GM12878 (cell line): ENCODE measurements around the gene FIG4. TPM values are rescaled to one million over a fixed set of nuclear protein-coding genes. Genes with fewer than 3 reads are reported as not detected.

Source experiments
- ATAC-seq: fragments of 200-7000 bp; cut with Tn5 transposase; 3 replicates; pipeline ENCODE4 v1.9.1; 2020; ENCODE audit warnings: mild to moderate bottlenecking, moderate library complexity
- BruUV-seq: library from RNA; stranded (reverse); fragments of 400-500 nt; replicated peaks from 2 replicates; lab custom pipeline; 2021; lab: Mats Ljungman, UMichigan
- CTCF ChIA-PET: fragments of 300-600 bp; sonication (Branson Sonifier 250); formaldehyde crosslinking; extraction: SDS; loops from one replicate; lab custom pipeline; 2021; ENCODE audit warnings: inconsistent platforms; lab: Yijun Ruan, JAX
- POLR2A ChIA-PET: fragments of 350-600 bp; formaldehyde crosslinking; extraction: SDS; loops from one replicate; lab custom pipeline; 2021; ENCODE audit warnings: inconsistent platforms; lab: Charles Lee
- RAD21 ChIA-PET: fragments of 300-600 bp; sonication (Branson Sonifier 250); formaldehyde crosslinking; loops from one replicate; lab custom pipeline; 2023; ENCODE audit warnings: antibody characterized with exemption; ENCODE audit not compliant: unreplicated experiment; lab: Charles Lee
- SMC1A ChIA-PET: fragments of 300-600 bp; sonication (Branson Sonifier 250); formaldehyde crosslinking; loops from one replicate; lab custom pipeline; 2023; ENCODE audit not compliant: unreplicated experiment, uncharacterized antibody; lab: Charles Lee
- DNase-seq: peaks from one replicate; pipeline ENCODE4 v3.0.0-alpha.2; 2011; ENCODE audit warnings: low read depth, low spot score
- FAIRE-seq: peaks from 3 replicates; lab custom pipeline; 2011; peaks lifted over from hg19 to GRCh38; lab: Jason Lieb, UNC
- H2AFZ ChIP-seq: 2 replicates; pipeline ENCODE4 v1.6.0; 2011; ENCODE audit warnings: low read depth, low read length, control low read depth; ENCODE audit not compliant: control insufficient read depth
- H3K27ac ChIP-seq: 2 replicates; pipeline ENCODE4 v1.5.1; 2011; ENCODE audit warnings: control low read depth; ENCODE audit not compliant: control insufficient read depth, insufficient read depth
- H3K27me3 ChIP-seq, 2 experiments: replicated peaks in 1 of 2; 2 replicates each; pipeline versions ENCODE4 v1.6.0 to v1.6.1; 2011; ENCODE audit warnings: low read length in 1 of 2; ENCODE audit not compliant: control insufficient read depth in 2 of 2, insufficient read depth in 2 of 2
- H3K36me3 ChIP-seq, 2 experiments: 2 replicates each; pipeline ENCODE4 v1.5.1; 2011; ENCODE audit warnings: low read length in 1 of 2; ENCODE audit not compliant: control insufficient read depth in 2 of 2, insufficient read depth in 2 of 2
- H3K4me1 ChIP-seq: 2 replicates; pipeline ENCODE4 v1.6.1; 2011; ENCODE audit warnings: mild to moderate bottlenecking, low read length, moderate library complexity, mixed read lengths; ENCODE audit not compliant: control insufficient read depth, insufficient read depth
- H3K4me2 ChIP-seq: 2 replicates; pipeline ENCODE4 v1.6.0; 2011; ENCODE audit warnings: control low read depth; ENCODE audit not compliant: control insufficient read depth, insufficient read depth
- H3K4me3 ChIP-seq: fragments of 200-600 bp; sonication (generic); 2 replicates; pipeline ENCODE4 v1.5.1; 2016
- H3K79me2 ChIP-seq: 2 replicates; pipeline ENCODE4 v1.6.0; 2011; ENCODE audit warnings: low read length; ENCODE audit not compliant: control insufficient read depth, insufficient read depth
- H3K9ac ChIP-seq: 2 replicates; pipeline ENCODE4 v1.8.0; 2011; ENCODE audit warnings: low read length, control low read depth, mixed read lengths; ENCODE audit not compliant: control insufficient read depth, insufficient read depth
- H3K9me3 ChIP-seq: replicated peaks from 3 replicates; pipeline ENCODE4 v1.5.1; 2011; ENCODE audit warnings: mild to moderate bottlenecking, low read length; ENCODE audit not compliant: control insufficient read depth, insufficient read depth
- H4K20me1 ChIP-seq: 2 replicates; pipeline ENCODE4 v1.6.0; 2011; ENCODE audit not compliant: control insufficient read depth, insufficient read depth
- ASH2L ChIP-seq: fragments of 300-600, 200-600 bp; sonication (generic); IDR thresholded peaks from 2 replicates; pipeline ENCODE4 v1.6.1; 2017; ENCODE audit warnings: low read depth, mild to moderate bottlenecking, borderline replicate concordance
- BCL3 ChIP-seq: IDR thresholded peaks from 2 replicates; pipeline ENCODE4 v1.6.1; 2011; ENCODE audit warnings: borderline replicate concordance, low read depth, mild to moderate bottlenecking, moderate library complexity, low read length; ENCODE audit not compliant: insufficient read depth, poor library complexity, severe bottlenecking
- BRCA1 ChIP-seq: IDR thresholded peaks from 2 replicates; pipeline ENCODE4 v1.6.1; 2011; ENCODE audit warnings: low read depth, low read length, improper control_type of control experiment
- CBX3 ChIP-seq: fragments of 200-600 bp; sonication (generic); IDR thresholded peaks from 2 replicates; pipeline ENCODE4 v1.6.1; 2016; ENCODE audit warnings: low read depth, borderline replicate concordance
- CBX5 ChIP-seq: sonication (generic); IDR thresholded peaks from 2 replicates; pipeline ENCODE4 v1.6.1; 2016; ENCODE audit warnings: low read depth, moderate library complexity, mild to moderate bottlenecking, inconsistent platforms
- ELK1 ChIP-seq: IDR thresholded peaks from 2 replicates; pipeline ENCODE4 v1.6.1; 2012; ENCODE audit warnings: low read depth, low read length, improper control_type of control experiment
- FOXK2 ChIP-seq: fragments of 450-650 bp; IDR thresholded peaks from 2 replicates; pipeline ENCODE4 v1.6.1; 2017; ENCODE audit warnings: mild to moderate bottlenecking, moderate library complexity
- IKZF2 ChIP-seq, 2 experiments: fragments of 450-650 bp; IDR thresholded peaks; 2 replicates each; pipeline ENCODE4 v1.6.1; 2017; ENCODE audit warnings: mild to moderate bottlenecking in 2 of 2, moderate library complexity in 2 of 2
- MTA3 ChIP-seq: IDR thresholded peaks from 2 replicates; pipeline ENCODE4 v1.6.1; 2012; ENCODE audit warnings: low read length, inconsistent platforms, borderline replicate concordance
- NR2C1 ChIP-seq: fragments of 450-650 bp; IDR thresholded peaks from 2 replicates; pipeline ENCODE4 v1.6.1; 2017; ENCODE audit warnings: antibody characterized with exemption, mild to moderate bottlenecking, moderate library complexity
- PKNOX1 ChIP-seq: fragments of 450-650 bp; IDR thresholded peaks from 2 replicates; pipeline ENCODE4 v1.6.1; 2016; ENCODE audit warnings: mild to moderate bottlenecking
- RUNX3 ChIP-seq: IDR thresholded peaks from 2 replicates; pipeline ENCODE4 v1.6.1; 2012; ENCODE audit warnings: low read length, inconsistent platforms
- SREBF1 ChIP-seq: IDR thresholded peaks from 2 replicates; pipeline ENCODE4 v1.6.1; 2012; ENCODE audit warnings: mild to moderate bottlenecking, low read length
- STAT1 ChIP-seq: fragments of 450-650 bp; conservative IDR thresholded peaks from 2 replicates; pipeline ENCODE4 v1.6.1; 2014; ENCODE audit warnings: antibody characterized with exemption, mild to moderate bottlenecking
- TCF12 ChIP-seq: IDR thresholded peaks from 2 replicates; pipeline ENCODE4 v1.6.1; 2011; ENCODE audit warnings: low read depth, mild to moderate bottlenecking, low read length
- TCF7 ChIP-seq: IDR thresholded peaks from 2 replicates; pipeline ENCODE4 v1.6.1; 2014; ENCODE audit warnings: antibody characterized with exemption, borderline replicate concordance
- ZSCAN29 ChIP-seq: fragments of 450-650 bp; IDR thresholded peaks from 2 replicates; pipeline ENCODE4 v1.6.1; 2017; ENCODE audit warnings: mild to moderate bottlenecking, moderate library complexity
- WGBS: methylation state at CpG from one replicate; pipeline ENCODE4 v1.1.6; 2016; ENCODE audit warnings: low lambda C conversion rate; ENCODE audit not compliant: insufficient replicate concordance, insufficient coverage; ENCODE audit errors: missing lambda C conversion rate; 5-methylcytosine and 5-hydroxymethylcytosine counted together
- in situ Hi-C: fragments of 300-500 bp; cut with MboI; formaldehyde crosslinking; loops from 9 replicates; pipeline ENCODE4 v1.14.3; 2018; ENCODE audit warnings: mixed read lengths
- intact Hi-C: fragments of 100-400 bp; cut with micrococcal nuclease; formaldehyde crosslinking; loops from one replicate; pipeline ENCODE4 v1.14.2; 2022; ENCODE audit not compliant: unreplicated experiment
- polyA plus RNA-seq, 11 experiments: library from polyadenylated mRNA; depleted of rRNA in 4 of 11; unstranded in 6 of 11; stranded (reverse) in 5 of 11; fragments of >200 nt; fragmentation: Nextera tagmentation in 4 of 11; fragmentation: Illumina TruSeq in 1 of 11; extraction: Ambion mirVana in 4 of 11; extraction: Trizol in 1 of 11; gene quantifications; 1 replicate in 1 of 11; 2 replicates in 10 of 11; pipeline versions ENCODE4 v1.2.1 to v1.2.3, GENCODE V29; 2011 to 2016; ENCODE audit warnings: inconsistent platforms in 2 of 11, missing spikeins in 2 of 11, low read depth in 1 of 11
- total RNA-seq, 4 experiments: library from RNA; depleted of rRNA in 3 of 4; stranded (reverse); fragments of >200 nt in 3 of 4; fragmentation: Illumina TruSeq in 1 of 4; extraction: Trizol in 1 of 4; gene quantifications; 2 replicates each; pipeline versions ENCODE4 v1.2.1 to v1.2.3, GENCODE V29; 2013 to 2021

FIG4 gene
- total and polyA plus RNA-seq, 10 of the 15 experiments (the other 5 are each of a cell fraction or from before 2014, with no cell fraction given): 3.8 to 23.2 (median 11.8) TPM

- FAIRE-seq (no peak), DNase-seq (no peak), ATAC-seq (no peak)
- ChIA-PET SMC1A (no interaction called here), RAD21 (no interaction called here), CTCF (interaction anchor here (0.8 kb wide), 1 partner anchor 47 kb away, joined by 3 read pairs; no protein-coding TSS in a partner anchor), POLR2A (no interaction called here)
- no peak overlapping the region for H3K4me3 ChIP-seq
- no peaks in the 10 kb centered on the region for H3K79me2 ChIP-seq
- H3K9ac ChIP-seq: no peak overlapping the region
- in situ Hi-C loops: no loop called here
- no peaks in the 10 kb centered on the region for H3K9me3 ChIP-seq
- H3K27me3 ChIP-seq: no peaks in the 10 kb centered on the region
- no peaks in the 10 kb centered on the region for H3K36me3 ChIP-seq
- H3K4me1 ChIP-seq: peaks cover 17% of the 10 kb centered on the region
- intact Hi-C loops: no loop called here
- 98% methylated on average over 2 of the region's 2 CpGs for WGBS
- H2AFZ ChIP-seq: no peak overlapping the region
- no peak overlapping the region for H3K4me2 ChIP-seq
- TF ChIP-seq CBX5: no peak
- TF ChIP-seq PKNOX1: no peak
- no peak for TF ChIP-seq RUNX3
- no peak for TF ChIP-seq ZSCAN29
- TF ChIP-seq SREBF1: no peak
- no peaks in the 10 kb centered on the region for H4K20me1 ChIP-seq
- no peak overlapping the region; the same call in 1 of the 2 replicates for H3K27ac ChIP-seq
- BruUV-seq: no TSS peak
These were observed 130.3 kb downstream of the FIG4 start for GRCh38 chr6:109821428-109821827.

GRCh38 chr6:109824105-109824504 is 133.0 kb downstream of the FIG4 start:
- H3K27me3 ChIP-seq: no peaks in the 10 kb centered on the region
- peaks cover 17% of the 10 kb centered on the region for H3K4me1 ChIP-seq
- SMC1A ChIA-PET: interaction anchor here (1.1 kb wide), 1 partner anchor 19 kb away, joined by 3 read pairs; no protein-coding TSS in a partner anchor
- FAIRE-seq (no peak), DNase-seq (no peak), ATAC-seq (no peak)
- no peaks in the 10 kb centered on the region for H3K36me3 ChIP-seq
- H3K9ac ChIP-seq: no peak overlapping the region
- CTCF ChIA-PET: interaction anchor here (3.0 kb wide), 1 partner anchor 216 kb away, joined by 11 read pairs; no protein-coding TSS in a partner anchor
- BruUV-seq: no TSS peak
- H2AFZ ChIP-seq: no peak overlapping the region
- POLR2A ChIA-PET: no interaction called here
- no peaks in the 10 kb centered on the region for H4K20me1 ChIP-seq
- H3K79me2 ChIP-seq: no peaks in the 10 kb centered on the region
- no peak overlapping the region for H3K4me2 ChIP-seq
- no peak overlapping the region for H3K27ac ChIP-seq
- in situ Hi-C loops (no loop called here), intact Hi-C loops (no loop called here)
- no peak for TF ChIP-seq CBX3
- no peak for TF ChIP-seq BCL3
- no peak for TF ChIP-seq MTA3
- no peak for TF ChIP-seq IKZF2 (IDR thresholded peaks at IDR 0.05)
- TF ChIP-seq NR2C1: no peak
- TF ChIP-seq ELK1: no peak
- no peak for TF ChIP-seq BRCA1
- no peak for TF ChIP-seq TCF7
- TF ChIP-seq FOXK2: no peak
- TF ChIP-seq STAT1: no peak
- TF ChIP-seq TCF12: no peak
- TF ChIP-seq ASH2L: no peak
- RAD21 ChIA-PET: no interaction called here
- no peaks in the 10 kb centered on the region for H3K9me3 ChIP-seq
- WGBS: 84% methylated on average over 6 of the region's 6 CpGs
- H3K4me3 ChIP-seq: no peak overlapping the region
